Measurements from ENCODE around the gene IMMP2L.

DNA sequence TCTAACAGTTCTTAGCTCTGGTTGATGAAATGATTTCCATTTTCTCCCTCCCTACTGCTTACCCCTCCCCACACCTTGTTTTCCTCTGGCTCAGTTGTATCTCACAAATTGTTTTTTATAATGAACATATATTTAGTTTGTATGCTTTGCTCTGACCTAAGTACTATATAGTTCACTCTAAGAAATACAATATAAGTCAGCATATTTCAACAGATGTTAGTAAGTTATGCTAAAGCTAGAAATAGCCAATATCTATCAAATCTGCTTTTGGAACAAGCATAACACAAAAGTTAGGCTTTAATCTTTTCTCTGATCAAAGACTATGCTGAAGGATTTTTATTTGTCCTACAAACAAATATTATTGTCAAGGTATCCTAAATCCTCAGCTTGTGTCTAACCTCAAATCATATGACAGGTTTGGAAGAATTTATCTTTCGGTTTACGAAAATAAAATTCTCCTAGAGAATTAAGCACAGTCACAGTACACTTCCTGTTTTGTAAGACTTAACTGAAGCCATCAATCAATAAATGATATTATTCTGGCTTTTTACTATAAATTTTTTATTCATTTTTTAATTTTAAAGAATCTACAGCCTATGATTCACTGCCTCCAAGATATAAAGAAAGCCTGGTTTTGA lies 67.0 kb downstream of the IMMP2L start:
- TF ChIP-seq, protein P1, sequence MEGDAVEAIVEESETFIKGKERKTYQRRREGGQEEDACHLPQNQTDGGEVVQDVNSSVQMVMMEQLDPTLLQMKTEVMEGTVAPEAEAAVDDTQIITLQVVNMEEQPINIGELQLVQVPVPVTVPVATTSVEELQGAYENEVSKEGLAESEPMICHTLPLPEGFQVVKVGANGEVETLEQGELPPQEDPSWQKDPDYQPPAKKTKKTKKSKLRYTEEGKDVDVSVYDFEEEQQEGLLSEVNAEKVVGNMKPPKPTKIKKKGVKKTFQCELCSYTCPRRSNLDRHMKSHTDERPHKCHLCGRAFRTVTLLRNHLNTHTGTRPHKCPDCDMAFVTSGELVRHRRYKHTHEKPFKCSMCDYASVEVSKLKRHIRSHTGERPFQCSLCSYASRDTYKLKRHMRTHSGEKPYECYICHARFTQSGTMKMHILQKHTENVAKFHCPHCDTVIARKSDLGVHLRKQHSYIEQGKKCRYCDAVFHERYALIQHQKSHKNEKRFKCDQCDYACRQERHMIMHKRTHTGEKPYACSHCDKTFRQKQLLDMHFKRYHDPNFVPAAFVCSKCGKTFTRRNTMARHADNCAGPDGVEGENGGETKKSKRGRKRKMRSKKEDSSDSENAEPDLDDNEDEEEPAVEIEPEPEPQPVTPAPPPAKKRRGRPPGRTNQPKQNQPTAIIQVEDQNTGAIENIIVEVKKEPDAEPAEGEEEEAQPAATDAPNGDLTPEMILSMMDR (IDR thresholded peaks at IDR 0.05), result no peak
- no peak for TF ChIP-seq POLR2A (IDR thresholded peaks at IDR 0.05)
